Measurements from ENCODE around the gene TRMU.
"Not testable (repeated sequence)": the region's sequence is repeated elsewhere in the genome, so short reads cannot be mapped to it uniquely, and the experiment has no call there.

Gene TRMU

DNA sequence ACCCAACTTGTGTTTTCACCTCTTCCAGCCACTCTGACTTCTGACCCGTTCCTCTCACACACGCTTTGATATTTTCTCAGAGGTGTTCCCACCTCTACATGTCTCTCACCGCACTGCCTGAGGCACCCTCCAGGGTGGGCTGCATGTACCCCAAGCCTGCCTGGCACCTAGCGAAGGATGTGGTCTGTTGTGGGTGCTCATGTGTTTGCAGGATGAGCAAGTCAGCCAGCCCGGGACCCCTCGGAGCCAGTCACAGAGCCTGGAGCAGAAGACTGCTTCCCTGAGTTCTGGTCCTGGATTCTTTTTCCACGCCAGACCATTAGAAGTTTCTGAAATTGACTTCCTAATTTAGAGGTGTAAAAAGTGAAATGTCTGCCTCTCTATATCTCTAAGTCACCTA, 35.0 kb upstream of the TRMU start:
- DNase-seq, result no peak

DNA sequence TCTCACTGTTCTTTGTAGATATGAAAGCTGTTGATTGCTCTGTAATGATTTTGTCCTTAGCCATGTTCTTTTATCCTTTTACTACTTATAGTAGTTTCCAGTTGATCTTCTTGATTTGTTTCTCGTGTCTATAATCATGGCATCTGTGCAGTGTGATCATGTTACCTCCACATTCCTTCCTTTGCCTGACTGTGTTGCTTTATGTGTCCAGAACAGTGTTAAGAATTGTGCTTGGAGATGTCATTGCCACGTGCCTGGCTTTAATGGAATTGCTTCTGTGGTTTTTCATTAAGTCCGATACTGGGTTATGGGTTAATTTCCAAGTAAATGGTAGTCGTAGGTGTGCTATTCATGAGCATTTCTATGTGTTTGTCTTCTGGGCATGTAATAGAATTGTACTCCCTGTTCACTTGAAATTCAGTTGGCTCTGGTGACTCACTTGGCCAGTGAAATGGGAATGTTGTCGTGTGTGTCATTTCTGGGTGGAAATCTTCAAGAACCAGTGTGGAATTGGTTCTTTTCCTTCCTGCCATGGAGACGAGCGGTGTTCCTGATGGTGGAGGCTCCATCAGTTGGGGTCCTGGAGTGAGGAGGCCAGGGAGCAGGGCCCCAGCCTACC, 32.1 kb upstream of the TRMU start:
- DNase-seq, result no peak

DNA sequence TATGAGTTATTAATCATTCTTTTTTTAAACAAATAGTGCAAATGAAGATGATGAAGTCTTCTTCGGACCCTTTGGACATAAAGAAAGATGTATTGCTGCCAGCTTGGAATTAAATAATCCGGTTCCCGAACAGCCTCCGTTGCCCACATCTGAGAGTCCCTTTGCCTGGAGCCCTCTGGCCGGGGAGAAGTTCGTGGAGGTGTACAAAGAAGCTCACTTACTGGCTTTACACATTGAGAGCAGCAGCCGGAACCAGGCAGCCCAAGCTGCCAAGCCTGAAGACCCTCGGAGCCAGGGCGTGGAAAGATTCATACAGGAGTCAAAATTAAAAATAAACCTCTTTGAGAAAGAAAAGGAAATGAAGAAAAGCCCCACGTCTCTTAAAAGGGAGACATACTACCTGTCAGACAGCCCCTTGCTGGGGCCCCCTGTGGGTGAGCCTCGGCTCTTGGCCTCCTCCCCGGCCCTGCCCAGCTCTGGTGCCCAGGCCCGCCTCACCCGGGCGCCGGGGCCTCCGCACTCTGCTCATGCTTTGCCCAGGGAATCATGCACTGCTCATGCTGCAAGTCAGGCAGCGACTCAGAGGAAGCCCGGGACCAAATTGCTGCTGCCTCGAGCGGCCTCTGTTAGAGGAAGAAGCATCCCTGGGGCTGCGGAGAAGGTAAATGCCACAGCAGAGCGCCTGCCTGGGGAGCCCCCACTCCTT, 27.1 kb upstream of the TRMU start:
- no peak for DNase-seq

DNA sequence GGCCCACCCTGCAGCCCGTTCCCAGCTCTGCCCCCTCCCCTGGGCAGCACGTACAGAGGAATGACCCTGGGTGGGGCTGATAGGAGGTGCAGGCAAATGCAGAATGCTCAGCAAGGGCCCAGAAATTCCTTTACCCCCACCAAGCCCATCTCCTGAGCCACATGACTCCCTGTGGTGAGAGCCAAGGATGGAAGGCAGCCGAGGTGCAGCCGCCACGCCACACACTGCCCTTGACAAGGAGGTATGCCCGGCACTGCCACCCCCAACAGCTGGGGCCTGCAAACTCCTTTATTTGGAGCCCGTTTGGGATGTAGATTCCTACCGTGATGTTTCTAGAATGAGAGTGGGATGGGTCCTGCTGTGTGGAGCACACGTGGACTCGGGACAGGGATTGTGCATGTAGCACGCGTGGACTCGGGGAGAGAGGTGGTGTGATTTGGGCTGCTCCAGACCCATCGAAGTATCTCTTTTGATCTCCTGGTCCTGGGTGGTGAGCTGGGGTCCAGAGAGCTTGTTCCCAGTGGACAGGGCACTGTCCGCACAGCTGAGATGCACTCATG, 25.9 kb upstream of the TRMU start:
- no peak for DNase-seq

DNA sequence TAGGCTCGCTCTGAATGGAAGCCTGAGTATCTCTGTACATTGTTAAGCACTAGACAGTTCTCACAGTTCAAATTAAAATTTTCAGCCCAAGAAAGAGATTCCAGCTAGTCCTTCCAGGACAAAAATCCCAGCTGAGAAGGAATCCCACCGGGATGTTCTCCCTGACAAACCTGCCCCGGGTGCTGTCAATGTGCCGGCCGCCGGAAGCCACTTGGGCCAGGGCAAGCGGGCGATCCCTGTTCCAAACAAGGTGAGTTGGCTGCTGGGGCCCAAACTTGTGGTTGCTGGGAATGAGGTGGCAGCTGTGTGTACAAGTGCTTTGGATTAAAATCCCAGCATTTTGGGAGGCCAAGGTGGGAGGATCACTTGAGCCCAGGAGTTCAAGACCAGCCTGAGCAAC, 23.5 kb upstream of the TRMU start:
- DNase-seq, result no peak

DNA sequence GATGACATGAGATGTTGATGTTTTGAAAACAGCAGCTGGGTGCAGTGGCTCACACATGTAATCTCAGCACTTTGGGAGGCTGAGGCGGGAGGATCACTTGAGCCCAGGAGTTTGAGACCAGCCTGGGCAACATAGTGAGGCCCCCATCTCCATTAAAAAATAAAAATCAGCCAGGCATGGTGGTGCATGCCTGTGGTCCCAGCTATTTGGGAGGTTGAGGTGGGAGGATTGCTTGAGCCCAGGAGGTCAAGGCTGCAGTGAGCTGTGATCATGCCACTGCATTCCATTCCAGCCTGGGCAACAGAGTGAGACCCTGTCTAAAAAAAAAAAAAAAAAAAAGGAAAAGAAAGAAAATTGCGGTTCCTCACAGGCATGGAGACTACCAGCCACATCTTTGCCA, 22.7 kb upstream of the TRMU start:
- not testable (repeated sequence) for DNase-seq

DNA sequence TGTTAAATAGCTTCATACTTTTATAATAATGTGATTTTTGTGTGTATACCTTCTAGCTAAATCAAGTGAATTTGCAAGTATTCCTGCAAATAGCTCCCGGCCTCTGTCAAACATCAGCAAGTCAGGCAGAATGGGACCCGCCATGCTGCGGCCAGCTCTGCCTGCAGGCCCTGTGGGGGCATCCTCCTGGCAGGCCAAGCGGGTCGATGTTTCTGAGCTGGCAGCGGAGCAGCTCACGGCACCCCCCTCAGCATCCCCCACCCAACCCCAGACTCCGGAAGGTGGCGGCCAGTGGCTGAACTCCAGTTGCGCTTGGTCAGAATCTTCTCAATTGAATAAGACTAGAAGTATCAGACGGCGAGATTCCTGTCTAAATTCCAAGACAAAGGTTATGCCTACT, 19.5 kb upstream of the TRMU start:
- no peak for DNase-seq

DNA sequence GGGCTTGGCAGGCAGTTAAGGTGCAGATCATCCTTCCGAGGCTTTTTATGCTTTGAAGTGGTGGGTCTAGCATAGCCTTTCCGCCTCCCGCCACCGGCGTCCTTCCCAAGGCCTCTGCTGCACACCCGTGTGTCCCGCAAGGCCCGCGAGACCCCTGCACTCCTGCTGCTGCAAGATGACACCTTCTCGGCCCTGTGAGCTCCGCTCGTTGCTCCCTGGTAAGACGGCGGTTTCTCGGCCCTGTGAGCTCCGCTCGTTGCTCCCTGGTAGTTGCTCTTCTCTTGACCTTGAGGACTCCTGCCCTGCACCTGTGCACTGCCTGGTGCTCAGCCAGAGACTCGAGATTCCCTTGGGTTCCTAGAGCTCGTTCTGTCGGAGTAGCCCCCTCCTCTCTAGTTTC, 17.9 kb upstream of the TRMU start:
- no peak for DNase-seq

DNA sequence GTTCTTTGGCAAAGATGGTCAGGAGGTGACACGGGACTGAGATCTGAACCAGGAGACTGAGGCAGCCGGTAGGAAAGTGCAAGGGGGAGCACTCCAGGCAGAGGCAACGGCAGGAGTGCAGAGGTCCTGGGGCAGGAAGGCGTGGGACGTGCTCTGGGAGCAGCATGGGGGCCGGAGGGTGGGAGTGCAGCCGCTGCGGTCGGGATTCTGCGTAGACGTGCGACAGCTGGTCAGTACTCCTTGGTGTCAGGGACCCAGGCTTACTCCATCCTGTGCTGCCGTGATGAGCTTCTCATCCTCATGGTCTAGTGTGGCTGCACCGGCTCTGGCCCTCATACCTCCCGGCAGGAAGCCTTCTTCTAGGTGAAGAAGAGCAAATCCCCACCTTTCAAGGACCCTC, 16.9 kb upstream of the TRMU start:
- DNase-seq, result no peak

DNA sequence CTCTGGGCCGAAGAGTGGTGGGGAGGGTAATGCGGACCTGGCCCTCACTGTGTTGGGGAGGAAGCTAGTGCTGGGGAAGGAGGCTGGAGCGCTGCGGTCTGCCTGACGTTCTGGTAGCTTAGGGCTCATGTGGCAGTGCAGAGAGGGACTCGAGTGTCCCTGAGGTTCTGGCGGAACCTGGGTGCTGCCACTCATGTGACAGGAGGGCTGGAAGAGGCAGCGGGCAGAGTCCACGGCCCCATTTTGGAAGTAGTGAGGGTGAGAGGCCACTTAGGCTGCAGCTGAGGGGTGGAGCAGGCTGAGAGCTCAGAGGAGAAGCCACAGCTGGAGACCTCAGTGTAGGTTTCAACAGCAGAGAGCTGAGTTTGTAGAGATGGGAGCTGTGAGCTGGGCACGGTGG, 16.2 kb upstream of the TRMU start:
- no peak for DNase-seq

DNA sequence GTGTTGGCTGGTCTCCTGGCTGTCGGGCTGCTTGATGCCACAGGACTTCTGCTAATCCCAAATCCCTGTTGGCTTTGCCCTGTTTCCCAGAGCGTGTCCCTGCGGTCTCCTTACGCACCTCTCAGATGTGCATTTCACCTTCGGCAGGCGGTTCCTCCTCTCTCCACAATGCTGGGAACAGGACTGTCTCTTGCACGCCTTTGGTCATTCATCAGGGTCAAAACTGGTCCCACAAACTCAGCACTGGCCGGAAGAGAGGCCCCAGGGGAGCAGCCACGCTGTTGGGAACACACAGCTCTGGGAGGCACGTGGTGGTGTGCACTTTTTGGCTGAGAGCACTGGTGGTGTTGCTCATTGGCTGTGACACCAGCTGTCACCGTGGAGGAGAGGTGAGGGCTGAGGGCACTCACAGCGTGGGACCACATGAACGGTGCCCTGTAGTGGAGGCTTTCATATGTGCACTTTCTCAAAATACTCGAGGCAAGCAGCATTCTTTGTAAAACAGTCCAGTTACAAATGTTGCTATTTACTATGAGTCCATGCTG, 15.3 kb upstream of the TRMU start:
- DNase-seq, result no peak

DNA sequence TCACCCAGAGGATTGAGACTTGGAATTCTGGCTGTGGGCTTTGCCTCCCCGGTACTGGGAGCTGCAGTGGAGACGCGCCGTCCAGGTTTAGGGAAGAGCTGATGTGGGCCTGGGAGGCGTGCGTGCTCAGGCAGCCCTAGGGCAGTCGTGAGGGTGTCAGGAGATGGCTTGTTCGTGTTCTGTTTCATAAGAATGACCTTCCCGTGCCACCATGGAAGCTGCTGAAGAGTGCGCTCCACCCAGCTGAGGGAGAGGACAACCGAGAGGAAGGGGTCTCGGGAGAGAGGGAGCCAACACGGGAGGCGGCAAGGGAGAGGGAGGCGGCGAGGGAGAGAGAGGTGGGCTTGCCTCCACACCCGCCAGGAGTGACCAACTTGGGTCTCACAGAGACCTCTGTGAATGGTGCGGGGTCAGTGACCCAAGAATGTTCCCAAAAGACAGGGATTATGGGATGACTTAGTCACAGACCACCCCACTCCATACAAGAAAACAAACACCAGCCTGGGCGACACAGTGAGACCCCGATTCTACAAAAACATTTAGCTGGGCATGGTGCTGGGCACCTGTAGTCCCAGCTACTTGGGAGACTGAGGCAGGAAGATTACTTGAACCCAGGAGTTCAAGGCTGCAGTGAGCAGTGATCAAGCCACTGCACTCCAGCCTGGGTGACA, 14.7 kb upstream of the TRMU start:
- no peak for DNase-seq

DNA sequence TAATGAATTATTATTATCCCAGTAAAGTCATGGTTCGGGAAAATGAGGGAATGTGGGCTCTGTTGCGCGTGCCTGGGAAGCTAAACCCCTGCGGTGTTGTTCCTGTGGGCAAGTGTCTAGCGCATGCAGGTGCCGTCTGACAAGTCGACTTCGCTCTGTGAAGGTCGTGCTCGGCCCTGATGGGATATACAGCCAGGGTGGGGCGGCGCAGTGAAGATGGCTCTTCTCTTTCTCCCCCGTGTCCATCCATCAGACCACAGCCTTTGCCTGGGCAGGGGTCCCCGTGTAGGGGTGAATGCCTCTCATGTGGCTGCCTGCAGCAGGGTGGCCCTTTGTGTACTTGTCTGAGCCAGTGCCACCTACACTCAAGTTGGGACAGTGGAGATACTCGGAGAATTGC, 12.8 kb upstream of the TRMU start:
- DNase-seq, result no peak

DNA sequence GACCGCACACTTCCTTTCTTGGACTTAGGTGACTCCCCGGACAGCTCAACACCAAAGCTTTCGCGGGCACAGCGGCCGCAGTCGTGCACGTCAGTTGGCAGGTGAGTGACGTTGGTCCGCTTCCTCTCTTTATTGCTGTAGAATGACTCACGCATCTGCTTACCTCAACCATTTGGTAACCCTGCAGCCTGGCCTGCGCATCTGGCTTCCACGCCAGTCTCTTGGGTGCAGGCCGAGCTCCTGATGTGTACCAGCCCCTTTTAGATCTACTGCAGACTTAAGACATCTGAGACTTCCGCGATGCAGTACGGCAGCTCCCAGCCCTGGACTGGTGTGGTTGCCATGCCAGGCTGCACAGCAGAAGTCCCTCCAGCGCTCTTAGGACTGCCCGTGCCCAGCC, 12.4 kb upstream of the TRMU start:
- DNase-seq, result no peak

DNA sequence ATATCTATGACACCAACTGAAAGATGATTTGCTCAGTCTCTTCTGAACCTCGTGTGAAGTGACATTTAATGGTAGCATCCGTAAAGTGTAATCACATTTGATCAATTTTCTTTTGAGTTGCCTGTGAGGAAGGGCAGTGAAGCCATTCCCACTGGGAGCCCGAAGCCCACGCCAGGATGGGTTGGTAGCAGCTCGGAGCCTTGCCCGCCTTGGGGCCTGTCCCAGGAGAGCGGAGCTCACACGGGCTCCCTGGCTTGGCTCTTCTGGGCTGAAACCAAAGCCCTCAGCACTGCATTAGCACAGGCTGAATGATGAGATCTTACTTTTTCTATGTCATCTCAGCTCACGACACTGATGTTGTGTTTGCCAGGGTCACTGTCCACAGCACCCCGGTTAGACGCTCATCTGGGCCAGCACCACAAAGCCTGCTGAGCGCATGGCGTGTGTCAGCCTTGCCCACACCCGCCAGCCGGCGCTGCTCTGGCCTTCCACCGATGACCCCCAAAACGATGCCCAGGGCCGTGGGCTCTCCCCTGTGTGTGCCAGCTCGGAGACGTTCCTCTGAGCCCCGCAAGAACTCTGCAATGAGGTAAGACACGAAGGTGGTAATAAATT, 9.3 kb upstream of the TRMU start:
- no peak for DNase-seq

DNA sequence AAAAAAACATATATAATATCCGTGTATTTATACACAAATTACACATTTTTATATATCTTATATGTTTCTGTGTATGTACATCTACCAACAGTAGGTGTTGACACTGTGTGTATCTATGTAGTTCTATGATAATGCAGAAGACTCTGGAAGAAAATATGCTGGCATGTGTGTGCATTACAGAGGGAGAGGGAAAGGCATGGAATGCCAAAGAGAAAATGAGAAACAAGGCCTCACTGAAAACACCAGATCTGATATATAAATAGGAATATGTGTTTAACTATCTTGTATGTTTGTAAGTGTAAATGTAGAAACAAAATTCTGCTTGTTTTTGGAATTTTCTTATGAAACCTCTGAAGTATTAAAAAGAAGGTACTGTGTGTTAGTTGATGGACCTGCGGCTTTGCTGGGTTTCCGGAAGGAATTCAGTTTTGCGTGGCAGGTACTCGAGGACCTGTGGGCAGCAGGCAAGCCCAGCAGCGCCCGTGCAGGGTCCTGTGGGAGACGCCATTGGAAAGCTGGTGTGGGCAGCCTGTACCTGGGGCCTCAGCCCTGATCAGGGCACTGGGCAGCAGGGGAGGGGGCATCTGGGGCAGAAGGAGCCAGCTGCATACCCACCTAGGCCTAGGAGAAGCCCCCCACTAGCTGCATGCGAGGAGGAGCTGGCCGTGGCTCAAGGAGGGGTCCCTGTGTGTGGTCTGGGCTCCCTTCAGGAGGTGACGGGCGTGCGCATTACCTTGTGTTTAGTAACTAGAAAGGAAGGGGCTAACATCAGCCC, 7.6 kb upstream of the TRMU start:
- no peak for DNase-seq

DNA sequence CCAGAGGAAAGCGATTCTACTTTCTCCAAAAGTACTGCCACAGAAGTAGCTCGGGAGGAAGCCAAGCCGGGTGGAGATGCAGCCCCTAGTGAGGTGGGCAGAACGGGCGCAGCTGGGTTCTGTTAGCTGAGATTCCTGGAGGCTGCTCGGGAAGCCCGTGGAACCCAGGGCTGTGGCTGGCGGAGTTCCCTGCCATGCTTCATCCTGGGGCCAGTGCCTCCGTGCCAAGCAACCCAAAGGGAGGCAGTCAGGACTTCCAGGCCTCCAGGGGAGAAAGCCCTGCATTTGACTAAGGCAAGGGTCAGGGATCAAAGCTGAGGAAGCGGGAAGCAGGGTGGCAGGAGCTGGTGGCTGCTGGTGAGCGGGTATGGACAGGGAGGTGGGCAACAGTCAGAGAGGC, 6.7 kb upstream of the TRMU start:
- DNase-seq, result no peak

DNA sequence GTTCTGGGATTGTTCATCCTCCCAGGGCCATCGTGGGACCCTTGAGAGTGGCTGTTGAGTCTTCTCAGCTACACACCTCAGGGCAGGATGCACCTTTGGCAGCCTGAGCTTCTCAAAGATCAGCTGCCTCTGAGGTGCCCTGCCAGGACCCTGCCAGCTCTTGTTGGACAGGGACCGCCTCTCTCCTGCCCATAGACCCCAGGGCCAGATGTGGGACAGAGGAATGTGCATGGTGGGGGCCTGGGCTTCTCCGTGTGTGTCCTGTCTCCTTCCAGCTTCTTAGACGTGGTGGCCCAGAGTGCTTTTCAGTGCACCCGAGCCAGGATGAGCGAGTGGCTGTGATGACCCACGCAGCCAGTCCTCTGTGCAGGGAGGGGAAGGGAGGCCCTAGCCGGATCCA, 5.9 kb upstream of the TRMU start:
- no peak for DNase-seq

DNA sequence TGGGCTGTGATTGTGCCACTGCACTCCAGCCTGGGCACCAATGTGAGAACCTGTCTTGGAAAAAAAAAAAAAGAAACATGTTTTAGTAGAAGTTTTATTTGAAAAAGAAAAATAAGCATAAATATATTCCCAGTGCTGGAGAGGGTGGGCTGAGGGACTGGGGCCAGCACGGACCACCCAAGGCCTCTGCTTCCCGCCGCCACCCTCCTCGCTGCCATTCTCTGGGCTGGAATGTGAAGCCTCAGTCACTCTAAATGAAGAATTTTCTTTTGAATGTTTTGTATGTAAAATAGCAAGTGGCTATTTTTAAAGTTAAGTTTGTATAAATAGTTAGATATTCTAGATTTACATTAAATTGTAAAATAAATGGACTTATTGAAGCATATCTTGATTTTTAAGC, 5.1 kb upstream of the TRMU start:
- DNase-seq, result no peak

DNA sequence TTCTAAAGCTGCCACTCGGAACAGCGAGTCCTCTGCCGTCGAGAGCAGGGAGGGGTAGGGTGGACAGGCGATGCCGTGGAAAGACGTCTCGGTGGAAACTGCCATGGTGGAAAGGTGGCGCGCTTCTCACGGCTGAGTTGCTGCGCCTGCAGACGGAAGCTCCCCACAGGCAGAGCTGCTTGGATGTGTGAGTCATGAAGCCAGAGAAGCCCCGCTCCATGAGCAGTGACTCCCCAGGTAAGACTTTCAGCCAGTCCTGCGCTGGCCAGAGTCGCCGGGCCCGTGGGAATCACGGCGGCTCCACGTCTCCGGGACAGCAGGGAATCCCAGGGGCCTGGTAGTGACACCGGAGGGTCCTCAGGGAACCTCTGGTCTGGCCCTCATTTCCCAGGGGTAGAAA, 4.0 kb upstream of the TRMU start:
- DNase-seq, result no peak

DNA sequence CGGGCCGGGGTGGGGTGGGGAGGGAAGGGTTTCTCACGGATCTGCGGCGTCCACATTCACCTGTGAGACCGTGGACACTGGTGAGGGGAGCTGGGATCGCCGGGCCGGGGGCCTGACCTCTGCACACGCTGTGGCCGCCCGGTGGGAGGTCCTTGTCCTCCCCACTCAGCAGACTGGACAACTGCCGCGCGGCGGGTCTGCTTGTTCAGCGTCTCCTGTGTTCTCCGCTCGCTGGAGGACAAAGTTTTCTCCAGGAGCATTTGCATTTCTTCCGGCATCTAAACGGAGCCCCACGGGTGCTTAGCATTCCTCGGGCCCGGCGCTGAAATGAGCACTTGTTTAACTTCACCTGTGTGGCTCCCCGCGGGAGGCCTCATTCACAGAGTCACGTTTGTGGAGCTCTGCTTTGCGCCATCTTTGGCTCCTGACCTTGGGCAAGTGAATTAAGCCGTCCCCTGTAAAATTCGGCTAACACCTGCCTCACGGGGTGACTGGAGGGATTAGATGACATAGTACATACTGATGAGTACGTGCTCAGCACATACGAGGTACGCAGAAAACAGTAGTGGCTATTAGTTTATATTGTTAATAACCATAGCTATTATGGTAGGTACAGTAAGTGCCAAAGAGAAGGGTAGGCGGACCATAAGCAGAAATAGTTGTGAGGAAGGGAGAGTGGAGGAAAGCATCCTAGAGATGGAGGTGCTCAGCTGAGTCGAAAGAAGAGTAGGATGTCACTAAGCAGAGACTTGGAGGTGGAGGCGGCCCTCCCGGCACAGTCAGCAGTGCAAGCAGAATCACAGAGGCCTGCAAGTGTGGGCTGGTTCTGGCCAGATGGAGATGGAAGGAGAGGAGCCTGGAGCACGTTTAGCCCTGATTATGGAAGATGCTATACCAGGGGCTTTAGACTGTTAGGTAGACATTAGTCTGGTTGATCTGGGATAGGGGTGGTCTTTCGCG, 885 bp downstream of the TRMU start:
- DNase-seq, result peak; percentile 15 to 31

DNA sequence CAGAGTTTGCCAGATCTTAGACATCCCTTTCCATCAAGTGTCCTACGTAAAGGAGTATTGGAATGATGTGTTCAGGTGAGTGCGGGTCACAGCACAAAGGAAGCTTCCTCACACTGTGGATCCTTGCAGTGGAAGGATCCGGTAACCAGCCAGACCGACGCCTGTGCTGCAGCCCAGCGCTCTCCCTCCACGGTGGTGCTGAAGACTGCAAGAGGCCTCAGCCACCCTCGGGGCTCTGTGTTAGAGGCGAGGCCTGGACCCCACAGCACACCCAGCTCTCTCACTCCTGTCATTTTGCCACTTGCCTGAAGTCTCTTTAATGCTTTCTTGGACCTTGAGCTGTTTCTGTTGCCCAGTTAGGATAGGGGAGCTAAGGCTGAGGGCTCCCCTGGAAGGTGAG, 2.4 kb downstream of the TRMU start:
- no peak for DNase-seq

Data from activated CD4-positive, alpha-beta T cell treated with anti-CD3 and anti-CD28 coated beads, Interleukin-2, amount 50 U/mL, for 48 hours (primary cell).